HG03520 (cell line): ENCODE results near the gene ITGB7.
A peak's percentile ranks its signal among the peaks of the same experiment; 100 is the strongest.
"Not testable (repeated sequence)": the region's sequence is repeated elsewhere in the genome, so short reads cannot be mapped to it uniquely, and the experiment has no call there.

Experiments
- ATAC-seq: cut with Tn5 transposase; IDR thresholded peaks from one replicate; pipeline ENCODE4 v1.9.1; 2021; ENCODE audit warnings: mild to moderate bottlenecking, moderate library complexity; ENCODE audit not compliant: unreplicated experiment

The ITGB7 gene

GRCh38 chr12:53217931-53218307 is 10.9 kb upstream of the ITGB7 start:
- ATAC-seq = no peak

GRCh38 chr12:53217051-53217930 is 10.2 kb upstream of the ITGB7 start:
- no peak for ATAC-seq

GRCh38 chr12:53215497-53215896 is 8.4 kb upstream of the ITGB7 start:
- no peak for ATAC-seq

GRCh38 chr12:53214687-53215455 is 7.8 kb upstream of the ITGB7 start:
- no peak for ATAC-seq

DNA sequence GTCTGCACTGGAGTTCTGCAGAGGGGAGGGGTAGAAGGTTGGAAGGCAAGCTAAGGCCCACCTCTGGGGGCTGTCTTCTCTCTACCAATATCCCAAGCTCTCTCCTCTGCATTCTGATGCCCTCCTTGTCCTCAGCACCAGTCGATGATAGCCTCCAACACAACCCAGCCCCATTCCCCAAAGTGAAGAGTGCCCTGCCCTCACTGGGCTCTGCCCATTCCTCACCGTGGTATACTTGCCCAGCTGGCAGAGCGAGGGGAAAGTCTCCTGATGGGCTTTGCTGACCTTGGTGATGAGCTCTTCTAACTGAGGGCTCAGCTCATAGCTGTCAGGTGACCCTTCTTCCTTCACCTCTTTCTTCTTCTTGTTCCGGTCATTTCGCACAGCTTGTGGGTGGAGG is 7.2 kb upstream of the ITGB7 start:
- ATAC-seq = no peak

- ATAC-seq = no peak
These were observed 6.3 kb upstream of the ITGB7 start for GRCh38 chr12:53213348-53213747.

DNA sequence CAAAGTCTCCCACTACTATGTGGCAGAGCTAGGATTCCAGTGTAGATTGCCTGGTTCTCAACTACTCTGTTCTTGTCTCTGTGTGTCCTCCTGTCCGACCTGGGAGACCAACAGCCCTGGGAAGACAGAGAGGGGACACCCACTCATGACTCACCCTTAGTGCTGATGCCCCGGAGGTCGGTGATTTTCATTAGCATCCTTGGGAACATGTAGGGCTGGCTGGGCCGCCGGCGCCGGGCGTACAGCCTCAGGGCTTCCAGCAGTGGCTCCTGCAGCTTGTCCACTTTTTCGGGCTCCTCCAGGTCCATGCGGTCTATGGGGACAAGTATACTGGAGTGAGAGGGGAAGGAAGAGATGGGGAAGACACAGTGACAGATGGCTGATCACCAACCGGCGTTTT is 5.9 kb upstream of the ITGB7 start:
- ATAC-seq = no peak

GRCh38 chr12:53211476-53212381 is 4.7 kb upstream of the ITGB7 start:
- no peak for ATAC-seq

DNA sequence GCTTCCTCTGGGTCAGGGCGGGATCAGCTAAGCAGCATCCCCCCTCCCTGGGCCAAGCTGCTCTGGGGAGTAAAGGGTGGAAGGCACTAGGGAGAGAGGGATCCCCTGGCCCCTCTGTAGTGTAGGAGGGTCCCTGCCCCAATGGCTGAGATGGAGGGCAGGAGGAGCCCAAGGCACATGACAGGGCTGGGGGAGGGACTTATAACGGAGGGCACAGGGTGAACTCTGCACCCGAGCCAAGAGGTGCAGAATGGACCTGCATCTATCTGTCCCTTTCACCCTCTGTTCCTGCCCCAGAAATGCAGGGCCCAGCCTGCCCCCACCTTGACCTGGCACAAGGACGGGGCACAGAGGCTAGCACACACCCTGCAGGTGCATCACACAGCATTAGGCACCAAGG is 3.8 kb upstream of the ITGB7 start:
- no peak for ATAC-seq

GRCh38 chr12:53208877-53209463 is 1.9 kb upstream of the ITGB7 start:
- ATAC-seq = peak; percentile 26

DNA sequence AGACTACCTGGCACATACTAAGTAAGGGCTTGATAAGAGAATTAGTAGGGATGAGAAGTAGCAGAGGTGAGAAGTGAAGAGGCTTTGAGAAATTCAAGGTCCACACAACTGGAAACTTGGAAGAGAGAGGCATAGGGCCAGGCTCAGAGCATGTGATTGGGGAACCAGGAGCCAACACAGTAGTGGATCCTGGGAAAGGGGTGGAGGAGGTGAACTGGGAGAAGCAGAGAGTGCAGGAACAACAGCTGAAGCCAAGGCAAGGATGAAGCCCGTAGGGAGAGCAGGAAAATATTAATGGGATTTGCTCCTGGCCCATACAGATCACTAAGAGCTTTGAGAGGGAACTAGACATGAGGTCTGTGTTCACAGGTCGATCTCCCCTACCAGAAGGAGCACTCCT is 1.4 kb upstream of the ITGB7 start:
- ATAC-seq = no peak

DNA sequence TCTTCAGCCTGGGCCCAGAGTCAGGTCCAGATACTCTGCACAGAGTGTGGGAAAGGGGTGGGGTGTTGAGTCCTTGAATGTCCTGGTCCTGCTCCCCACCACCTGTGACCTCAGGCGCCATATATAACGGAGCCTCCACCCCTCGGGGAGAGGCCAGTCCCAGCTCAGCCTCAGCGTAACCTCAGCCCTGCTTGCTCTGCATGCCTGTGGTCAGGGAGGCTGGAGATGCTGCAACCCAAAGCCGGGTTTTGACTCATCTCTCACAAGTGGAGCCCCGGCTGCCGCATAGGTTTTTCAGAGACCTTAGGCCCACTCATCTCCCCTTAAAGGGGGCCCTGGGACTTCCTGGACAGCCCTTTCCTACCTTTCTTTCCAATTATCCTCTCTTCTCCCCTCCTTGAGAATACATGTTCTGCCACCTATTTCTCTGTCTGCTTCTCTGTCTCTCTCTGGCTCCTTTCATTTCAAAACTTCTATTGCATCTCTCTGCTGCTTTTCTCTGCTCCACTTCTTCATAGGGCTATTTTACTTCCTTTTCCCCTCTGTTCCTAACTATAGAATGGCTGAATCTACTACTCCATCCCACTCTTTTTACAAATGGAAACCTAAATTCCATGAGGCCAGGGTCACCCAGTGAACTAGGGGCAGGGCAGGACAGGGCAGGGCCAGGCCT is 1.2 kb downstream of the ITGB7 start:
- ATAC-seq = peak; percentile 63

DNA sequence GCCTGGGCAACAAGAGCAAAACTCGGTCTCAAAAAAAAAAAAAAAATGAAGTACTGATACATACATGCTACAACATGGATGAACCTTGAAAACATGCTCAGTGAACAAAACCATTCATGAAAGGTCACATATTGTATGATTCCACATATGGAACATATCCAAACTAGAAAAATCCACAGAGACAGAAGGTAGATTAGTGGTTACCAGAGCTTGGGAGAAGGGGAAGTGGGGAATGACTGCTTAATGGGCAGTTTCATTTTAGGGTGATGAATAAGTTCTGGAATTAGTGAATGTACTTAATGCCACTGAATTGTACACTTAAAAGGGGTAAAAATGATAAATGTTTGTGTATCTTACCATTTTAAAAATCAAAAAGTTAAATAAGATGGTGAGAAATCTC is 2.7 kb downstream of the ITGB7 start:
- ATAC-seq = no peak

DNA sequence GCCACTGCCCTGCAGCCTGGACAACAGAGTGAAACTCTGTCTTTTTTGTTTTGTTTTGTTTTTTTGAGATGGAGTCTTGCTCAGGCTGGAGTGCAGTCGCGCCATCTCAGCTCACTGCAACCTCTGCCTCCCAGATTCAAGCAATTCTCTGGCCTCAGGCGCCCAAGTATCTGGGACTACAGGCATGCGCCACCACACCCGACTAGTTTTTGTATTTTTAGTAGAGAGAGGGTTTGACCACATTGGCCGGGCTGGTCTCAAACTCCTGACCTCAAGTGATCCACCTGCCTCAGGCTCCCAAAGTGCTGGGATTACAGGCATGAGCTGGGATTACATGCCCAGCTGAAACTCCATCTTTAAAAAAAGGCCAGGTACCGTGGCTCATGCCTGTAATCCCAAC is 4.7 kb downstream of the ITGB7 start:
- ATAC-seq = not testable (repeated sequence)

- ATAC-seq = no peak
These were observed 5.4 kb downstream of the ITGB7 start for GRCh38 chr12:53201639-53202038.

GRCh38 chr12:53201177-53201541 is 5.9 kb downstream of the ITGB7 start:
- ATAC-seq = no peak

- no peak for ATAC-seq
These were observed 6.4 kb downstream of the ITGB7 start for GRCh38 chr12:53200458-53201176.

DNA sequence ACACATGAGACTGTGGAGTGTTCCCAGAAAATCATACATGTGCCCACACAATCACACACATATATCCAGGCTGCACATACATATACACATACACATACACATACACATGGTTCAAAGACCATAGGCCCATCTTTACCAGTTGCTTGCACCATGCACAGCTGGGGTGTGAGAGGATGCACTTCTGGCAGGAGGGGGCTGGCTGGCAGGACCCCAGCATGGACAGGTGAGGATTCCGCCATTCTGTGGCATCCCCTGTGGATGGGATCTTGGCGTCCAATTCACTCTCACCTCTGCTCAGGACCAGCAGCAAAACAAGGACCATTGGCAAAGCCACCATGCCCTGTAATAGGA is 7.0 kb downstream of the ITGB7 start:
- no peak for ATAC-seq

DNA sequence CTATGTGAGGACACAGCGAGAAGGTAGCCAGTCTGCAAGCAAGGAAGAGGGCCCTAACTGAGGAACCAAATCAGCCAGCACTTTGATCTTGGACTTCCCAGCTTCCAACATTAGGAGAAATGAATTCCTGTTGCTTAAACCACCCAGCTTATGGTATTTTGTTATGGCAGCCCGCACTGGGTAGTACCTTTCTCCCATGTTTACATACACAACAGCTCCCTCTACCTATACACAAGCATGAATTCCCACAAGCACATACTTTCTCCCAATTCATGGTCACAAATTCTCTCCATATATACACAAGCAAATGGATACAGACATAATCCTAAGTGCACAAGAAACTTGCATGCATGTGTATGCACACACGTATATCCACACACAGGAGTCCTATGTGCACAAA is 7.4 kb downstream of the ITGB7 start:
- ATAC-seq = no peak
